Articular chondrocyte of knee joint (primary cell): ENCODE measurements around the gene NDFIP1. TPM values are rescaled to one million over a fixed set of nuclear protein-coding genes. Genes with fewer than 3 reads are reported as not detected.

ENCODE experiments used
- total RNA-seq: library from RNA; depleted of rRNA; stranded (reverse); fragments of >200 nt; gene quantifications from 2 replicates; pipeline ENCODE4 v1.2.3, GENCODE V29; 2012

Gene NDFIP1, protein sequence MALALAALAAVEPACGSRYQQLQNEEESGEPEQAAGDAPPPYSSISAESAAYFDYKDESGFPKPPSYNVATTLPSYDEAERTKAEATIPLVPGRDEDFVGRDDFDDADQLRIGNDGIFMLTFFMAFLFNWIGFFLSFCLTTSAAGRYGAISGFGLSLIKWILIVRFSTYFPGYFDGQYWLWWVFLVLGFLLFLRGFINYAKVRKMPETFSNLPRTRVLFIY
- 115 and 130 TPM in 2 replicates for total RNA-seq

DNA sequence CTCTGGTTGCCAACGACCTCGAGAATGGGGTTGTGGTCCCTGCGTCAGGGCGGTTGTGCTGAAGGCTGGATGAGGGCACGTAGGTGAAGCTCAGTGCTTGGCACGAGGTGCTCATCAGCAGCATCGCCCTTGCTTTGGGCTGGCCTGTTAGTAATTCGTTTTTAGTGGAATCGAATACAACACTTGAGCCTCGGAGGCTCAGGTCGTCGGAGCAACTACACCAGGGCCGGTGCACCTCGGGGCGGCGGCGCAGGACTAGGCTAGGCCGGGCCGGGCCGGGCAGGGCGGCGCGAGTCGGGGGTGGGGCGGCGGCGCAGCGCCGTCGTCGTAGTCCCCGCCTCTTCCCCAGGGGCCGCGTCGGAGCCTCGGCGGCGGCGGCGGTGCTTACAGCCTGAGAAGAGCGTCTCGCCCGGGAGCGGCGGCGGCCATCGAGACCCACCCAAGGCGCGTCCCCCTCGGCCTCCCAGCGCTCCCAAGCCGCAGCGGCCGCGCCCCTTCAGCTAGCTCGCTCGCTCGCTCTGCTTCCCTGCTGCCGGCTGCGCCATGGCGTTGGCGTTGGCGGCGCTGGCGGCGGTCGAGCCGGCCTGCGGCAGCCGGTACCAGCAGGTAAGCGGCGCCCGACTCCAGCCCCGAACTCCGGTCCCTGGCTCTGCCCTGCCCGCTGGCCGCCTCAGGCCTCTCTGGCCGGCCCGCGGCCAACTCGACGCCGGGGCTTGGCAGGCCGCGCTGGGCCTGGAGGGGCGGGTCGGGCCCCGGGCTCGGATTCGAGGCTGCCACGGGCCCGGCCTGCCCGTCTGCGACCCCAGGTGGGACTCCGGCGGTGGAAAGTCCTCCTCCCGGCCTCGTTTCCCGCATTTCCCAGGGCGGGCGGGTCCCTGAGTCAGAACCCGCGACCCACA, at the start of gene NDFIP1:
Gene NDFIP1, plus strand, starts transcription at position 348 of the 899 bp plus-strand sequence. Its CDS starts 196 bp downstream, at position 544.

Other genes starting within 250 kb of the NDFIP1 start
- 0.52 and 1.1 TPM in 2 replicates for gene PCDH1, start 230.4 kb upstream of the NDFIP1 start, total RNA-seq
- gene DELE1, start 184.9 kb upstream of the NDFIP1 start, total RNA-seq: 44.5 and 56.1 TPM in 2 replicates
- gene PCDH12, start 150.6 kb upstream of the NDFIP1 start, total RNA-seq: 1.0 and 2.8 TPM in 2 replicates
- gene RNF14, start 139.7 kb upstream of the NDFIP1 start, total RNA-seq: 89.4 and 109 TPM in 2 replicates
- gene GNPDA1, start 95.8 kb upstream of the NDFIP1 start, total RNA-seq: 77.2 and 82.5 TPM in 2 replicates
- gene SPRY4, start 216.2 kb downstream of the NDFIP1 start, total RNA-seq: 11.9 and 27.2 TPM in 2 replicates